Stimulated activated CD4-positive, alpha-beta T cell treated with anti-CD3 and anti-CD28 coated beads, Interleukin-15, amount 100 ng/mL, for 24 hours (primary cell): ENCODE measurements around the gene EDA.

ENCODE experiments used
- DNase-seq: peaks from one replicate; pipeline ENCODE4 v3.0.0-alpha.2; 2020

Gene EDA

DNA sequence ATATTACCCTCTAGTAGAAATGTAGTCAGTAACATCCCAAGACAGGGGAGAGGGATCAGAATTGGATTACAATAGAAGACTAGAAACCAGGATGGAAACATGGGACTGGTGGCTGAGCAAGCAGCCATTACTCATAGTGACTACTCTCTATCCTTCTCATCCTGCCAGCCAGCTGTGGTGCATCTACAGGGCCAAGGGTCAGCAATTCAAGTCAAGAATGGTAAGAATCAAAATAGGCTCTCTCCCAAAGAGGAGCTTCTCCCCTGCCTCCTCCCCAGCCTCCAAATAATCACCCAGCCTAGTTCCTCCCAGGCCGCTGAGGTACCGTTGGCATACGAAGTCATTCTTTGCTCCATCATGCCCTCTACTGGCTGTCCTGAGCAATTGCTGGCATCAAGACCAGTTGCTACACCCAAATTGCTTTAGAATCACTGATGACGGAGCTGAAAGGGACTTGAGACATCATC is 414.4 kb downstream of the EDA start:
- peak; percentile 52 for DNase-seq

DNA sequence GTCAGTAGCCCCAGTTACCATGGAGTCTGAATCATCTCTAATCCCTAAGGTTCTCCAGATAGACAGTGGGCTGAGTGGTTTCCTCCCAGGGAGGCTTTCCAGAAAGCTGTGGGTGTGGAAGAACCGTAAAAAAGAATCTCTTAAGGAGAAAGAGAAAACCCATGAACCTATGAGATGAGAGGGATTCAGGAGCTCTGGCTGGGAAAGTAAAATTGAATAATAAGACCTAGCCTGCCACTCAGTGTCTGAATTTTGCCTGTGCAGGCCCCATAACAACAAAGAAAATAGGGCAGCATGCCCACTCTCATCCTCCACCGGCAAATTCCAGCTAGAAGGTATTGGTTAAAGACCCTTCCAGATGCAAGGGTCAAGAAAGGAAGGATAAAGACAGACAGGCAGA is 416.9 kb downstream of the EDA start:
- DNase-seq: no peak

GRCh38 chrX:70033348-70034051 is 417.6 kb downstream of the EDA start:
- peak; percentile 40 for DNase-seq

GRCh38 chrX:70034646-70035045 is 418.7 kb downstream of the EDA start:
- no peak for DNase-seq

GRCh38 chrX:70038515-70038914 is 422.6 kb downstream of the EDA start:
- no peak for DNase-seq

DNA sequence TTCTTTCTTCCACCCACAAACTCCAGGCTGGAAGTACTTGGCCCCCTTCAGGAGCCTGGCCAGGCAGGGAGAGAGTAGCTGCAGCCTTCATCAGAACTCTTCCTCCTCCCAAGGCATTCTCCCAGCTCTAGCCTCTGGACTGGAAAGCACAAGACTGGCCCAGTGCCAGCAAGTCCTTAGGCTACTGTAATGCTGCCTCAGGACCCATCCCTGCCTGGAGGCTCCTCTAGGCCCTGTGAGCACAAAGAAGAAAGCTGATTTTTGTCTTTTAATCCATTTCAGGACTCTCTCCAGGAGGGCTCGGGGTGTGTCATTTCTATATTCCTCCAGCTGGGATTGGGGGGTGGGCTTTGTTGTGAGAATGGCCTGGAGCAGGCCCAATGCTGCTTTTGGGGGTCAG is 423.0 kb downstream of the EDA start:
- DNase-seq: no peak

DNA sequence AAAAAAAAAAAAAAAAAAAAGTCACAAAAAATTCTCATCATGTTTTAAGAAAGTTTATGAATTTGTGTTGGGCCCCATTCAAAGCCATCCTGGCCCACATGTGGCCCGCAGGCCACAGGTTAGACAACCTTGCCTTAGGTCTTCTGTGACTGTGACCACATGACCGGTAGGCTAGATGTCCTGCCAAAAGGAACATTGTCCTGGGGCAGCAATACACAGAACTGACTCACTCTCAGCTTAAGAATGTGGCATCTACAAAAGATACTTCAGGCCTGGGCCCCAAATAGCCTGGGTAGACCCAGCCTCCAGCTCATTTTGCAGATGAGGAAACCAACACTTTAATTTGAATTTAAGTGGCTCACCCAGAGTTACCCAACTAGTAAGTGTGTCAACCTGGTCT is 423.8 kb downstream of the EDA start:
- DNase-seq: no peak

DNA sequence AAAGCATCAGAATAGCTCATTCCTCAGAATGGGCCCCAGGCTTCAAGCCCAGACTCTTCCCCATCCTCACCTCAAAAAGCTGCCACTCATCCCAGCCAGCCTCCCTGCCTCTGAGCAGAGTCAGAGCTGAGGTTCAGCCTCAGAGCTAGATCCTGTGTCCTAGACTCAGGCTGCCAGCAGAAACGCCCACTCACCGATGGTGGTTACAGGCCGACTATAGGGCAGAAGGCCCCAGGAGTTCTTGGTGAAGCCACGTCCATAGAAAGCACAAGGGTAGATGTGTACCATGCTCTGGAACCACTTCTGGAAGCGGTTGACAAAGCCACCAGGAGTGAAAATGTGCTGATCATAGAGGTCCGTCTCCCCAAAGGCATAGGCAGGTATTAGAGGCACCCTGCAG is 426.1 kb downstream of the EDA start:
- no peak for DNase-seq

DNA sequence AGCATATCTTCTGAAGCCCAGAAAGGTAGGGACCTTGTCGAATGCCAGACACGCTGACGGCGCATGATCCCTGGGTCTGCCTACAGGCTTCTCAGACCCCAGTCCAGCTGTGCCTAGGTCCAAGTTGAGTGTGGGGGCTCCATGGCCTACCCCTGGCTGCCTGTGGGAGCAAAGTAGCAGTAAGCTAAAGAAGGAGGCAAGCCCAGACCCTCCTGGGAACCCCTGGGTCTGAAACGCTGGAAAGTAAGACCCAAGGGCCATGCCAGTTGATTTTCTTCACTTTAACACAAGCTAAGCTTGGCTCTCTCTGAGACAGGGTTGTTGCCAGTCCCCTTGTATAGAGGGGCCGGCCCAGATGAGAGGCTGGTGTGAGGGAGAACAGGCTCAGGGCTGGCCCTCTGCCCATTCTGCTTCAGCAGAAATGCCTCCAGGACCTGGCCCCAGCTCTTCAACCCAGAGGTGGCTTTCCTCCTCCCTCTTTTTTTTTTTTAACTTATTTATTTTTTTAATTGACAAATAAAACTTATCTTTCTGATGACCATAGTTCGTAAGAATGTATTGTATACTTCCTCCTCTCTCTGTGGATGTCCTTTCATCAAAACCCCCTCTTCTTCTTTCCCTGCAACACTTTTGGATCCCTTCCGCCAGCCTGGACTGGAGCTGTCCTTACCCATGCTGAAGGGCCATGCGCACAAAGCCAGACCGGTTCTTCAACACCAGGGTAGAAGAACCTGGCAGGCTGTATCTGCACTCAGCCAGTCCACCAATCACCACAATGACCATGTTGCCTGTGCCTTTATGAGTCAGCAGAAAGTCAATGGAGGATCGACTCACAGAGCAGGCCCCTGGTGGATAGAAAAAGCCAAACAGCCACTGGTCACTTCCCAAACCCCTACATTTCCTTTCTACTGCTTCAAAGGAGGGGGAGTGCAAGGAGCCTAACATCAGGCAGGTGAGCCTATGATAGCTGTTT is 426.8 kb downstream of the EDA start:
- no peak for DNase-seq

DNA sequence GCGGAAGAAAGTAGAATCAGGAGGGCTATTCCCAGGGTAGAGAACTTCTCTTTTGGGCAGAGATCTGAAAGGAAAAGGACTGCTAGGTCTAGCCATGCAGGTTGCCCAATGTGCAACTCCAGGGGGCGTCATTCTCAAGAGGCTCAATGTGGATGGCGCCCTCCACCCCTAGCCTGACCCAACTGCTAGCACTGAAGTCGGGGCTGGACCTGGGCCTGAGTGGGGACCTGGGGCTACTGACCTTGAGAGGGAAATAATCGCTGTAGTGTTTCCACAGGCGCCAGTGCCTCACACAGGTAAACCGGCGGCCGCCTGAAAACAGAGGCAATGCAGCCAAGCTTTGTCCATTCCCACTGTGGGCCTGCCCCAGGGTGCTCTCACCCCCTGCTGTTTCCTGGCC is 427.8 kb downstream of the EDA start:
- DNase-seq: no peak

DNA sequence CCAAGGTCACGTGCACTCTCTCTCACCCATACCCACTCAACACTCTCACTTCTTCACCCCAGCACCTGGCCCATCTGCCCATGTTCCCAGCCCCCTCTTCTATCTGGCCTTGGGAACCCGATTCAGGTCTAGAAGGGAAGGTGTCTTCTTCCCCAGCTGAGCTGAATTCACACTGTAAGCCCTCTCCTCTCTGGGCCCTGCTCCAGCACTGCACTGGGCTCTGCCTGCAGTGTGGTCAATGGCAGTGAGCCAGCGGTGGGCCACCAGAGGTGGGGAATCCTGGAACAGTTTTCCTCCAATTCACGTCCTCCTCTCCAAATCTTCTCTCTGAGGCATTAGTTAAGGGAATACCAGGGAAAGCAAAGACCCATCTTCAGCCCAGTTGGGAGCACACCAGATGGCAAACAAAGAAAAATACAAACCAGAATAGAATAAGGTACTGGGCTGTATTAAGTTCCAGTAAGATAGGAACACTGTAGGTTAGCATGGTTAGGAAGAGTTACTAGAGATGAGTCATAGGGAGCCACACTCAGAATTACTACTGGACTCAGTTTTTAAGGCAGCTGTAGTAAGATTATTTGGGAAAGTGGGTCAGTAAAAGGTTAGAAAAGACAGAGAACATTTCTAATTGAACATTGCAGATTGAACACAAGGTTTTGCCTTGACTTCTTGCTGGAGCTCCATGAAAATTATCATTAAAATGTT is 428.8 kb downstream of the EDA start:
- no peak for DNase-seq

- no peak for DNase-seq
Measured at GRCh38 chrX:70046978-70047377, 431.1 kb downstream of the EDA start.

DNA sequence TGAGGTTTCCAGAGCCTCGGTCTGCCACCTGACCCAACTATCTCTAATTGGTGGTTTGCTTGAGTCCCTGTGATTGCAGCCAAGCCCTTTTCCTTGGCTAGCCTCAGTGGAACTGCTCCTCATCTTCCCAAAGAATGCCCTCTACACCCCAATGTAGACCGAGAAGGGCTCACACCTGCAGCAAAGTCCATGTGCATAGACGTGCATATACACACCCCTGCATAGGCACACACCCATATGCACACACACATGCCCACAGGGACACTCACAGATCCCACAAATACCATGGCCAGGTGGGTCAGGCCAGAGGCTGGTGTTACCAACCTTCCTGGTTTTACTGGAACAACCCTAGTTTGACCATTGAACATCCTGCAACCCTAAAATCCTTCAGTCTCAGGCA is 433.5 kb downstream of the EDA start:
- DNase-seq: no peak

DNA sequence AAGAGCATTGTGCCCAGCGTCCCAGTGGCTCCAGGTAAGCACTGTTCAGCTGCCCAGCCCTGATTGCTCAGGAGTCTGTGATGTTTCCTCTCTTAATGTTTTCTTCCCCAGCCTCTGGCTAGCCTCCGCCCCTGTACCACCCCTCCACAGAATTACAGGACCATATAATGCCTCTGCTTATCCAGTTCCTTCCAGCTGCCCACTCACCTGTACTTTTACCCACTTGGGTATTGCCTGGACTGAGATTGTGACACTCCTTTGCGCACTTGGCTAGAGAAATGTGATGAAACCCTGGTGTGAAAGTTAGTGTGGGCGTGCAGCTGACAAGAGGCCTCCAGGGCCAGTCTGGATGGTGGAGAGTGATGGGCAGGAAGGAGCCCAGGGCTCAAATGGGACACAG is 434.0 kb downstream of the EDA start, which contains the start of gene AWAT2:
TSS of gene AWAT2 (minus strand) at position 14 of the 400 bp plus-strand sequence. CDS start at position 8, 6 bp downstream.
- no peak for DNase-seq

DNA sequence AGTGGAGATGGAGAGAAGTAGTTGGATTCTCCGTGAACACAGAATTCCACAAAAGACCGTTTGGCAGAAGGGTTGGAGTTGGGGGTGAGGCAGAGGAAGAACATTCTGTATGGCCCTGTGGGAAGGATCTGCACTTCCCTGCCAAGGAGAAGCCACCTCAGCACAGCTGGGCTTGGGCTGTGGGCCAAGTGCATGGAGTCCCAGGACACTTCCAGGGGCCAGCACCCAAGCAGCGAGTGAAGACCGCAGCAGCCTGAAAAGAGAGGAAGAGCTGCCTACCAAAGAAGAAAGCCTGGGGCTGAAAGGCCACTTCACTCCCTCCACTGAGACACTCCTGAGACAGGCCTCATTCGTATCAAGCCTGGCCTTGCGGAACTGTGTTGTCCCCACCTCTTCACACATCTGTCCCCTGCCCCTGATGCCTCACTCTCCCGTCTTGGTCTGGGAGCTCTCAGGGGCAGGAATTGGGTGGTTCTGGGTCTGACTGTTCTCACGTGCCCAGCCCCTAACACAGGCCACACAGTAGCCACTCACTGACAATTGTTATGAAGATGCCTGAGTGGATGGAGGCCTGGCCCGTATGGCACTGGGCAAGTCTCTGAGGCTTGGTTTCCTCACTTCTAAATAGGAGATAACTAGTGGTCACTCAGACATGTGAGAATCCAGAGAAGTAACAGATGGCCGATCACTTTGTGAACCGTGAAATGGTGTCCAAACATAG is 437.1 kb downstream of the EDA start:
- no peak for DNase-seq

GRCh38 chrX:70054391-70054790 is 438.5 kb downstream of the EDA start:
- no peak for DNase-seq

DNA sequence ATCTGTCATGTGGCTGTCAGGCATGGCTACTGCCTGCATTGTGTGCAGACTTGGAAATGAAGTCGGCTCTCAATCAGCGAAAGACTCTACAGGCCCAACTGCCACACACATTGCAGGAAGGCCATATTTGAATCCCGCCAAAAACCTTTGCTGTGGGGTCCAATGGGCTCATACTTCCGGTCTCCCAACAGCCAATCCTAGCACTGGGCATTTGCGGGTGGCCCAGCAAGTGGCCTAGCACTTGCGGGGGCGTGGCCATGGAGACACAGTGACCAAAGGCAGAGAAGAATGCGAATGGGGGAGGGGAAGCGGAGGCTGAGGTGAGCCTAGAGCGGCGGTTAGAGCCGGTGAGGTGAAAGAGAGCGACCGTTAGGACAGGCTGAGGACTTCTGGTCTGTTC is 446.2 kb downstream of the EDA start, which contains the start of gene OTUD6A:
TSS of gene OTUD6A (plus strand) at position 382 of the 400 bp plus-strand sequence. CDS start 68 bp downstream, outside the sequence.
- no peak for DNase-seq

GRCh38 chrX:70062961-70063550 is 447.1 kb downstream of the EDA start:
- no peak for DNase-seq

DNA sequence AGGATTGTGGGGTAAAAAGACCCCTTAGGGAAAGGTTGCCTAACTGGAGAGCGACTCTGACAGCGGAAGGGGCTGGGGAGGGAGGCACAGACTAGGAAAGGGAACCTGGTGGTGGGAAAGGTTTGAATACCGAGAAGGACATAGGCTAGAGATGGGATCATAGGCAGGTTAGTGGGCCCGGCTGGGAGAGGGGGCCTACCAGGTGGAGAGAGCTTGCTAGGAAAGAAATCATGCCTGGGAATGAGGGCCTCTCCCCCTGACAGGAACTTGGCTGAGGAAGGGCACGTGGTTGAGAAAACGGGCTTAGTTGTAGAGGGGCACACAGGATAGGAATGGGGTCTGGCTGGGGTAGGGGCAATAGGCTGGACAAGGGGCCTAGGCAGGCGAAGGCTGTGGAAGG is 450.7 kb downstream of the EDA start:
- DNase-seq: no peak

DNA sequence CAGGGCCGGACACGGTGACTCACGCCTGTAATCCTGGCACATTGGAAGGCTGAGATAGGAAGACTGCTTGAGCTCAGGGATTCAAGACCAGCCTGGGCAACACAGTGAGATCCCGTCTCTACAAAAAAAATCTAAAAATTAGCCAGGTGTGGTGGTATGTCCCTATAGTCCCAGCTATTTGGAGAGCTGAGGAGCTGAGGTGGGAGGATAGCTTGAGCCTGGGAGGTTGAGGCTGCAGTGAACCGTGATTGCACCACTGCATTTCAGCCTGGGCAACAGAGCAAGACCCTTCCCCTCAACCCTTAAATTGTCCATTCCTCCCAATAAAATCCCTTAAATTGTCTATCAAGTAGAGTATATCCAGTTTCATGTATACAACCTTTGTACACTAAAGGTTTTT is 463.4 kb downstream of the EDA start:
- DNase-seq: no peak

DNA sequence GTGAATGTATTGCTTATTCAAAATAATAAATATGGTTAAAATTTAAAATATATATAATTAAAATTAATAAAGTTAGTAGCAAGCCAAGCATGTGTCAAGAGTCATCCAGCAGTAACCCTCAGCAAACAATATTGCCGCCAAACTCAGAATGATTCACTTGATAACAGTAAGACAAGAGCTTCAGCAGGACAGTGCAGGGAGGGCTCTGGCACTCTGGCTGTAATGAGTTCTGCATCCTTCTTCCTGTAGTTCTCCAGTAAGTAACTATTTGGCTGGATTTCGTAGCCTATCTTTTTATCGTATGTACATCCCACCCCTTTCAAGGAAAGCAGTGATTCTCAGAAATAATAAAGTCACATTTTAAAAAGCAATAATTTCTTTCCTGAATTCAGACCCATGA is 464.0 kb downstream of the EDA start:
- DNase-seq: no peak

- no peak for DNase-seq
Measured at GRCh38 chrX:70082723-70083122, 466.8 kb downstream of the EDA start.
